ENCODE measurements around the gene PGC. TPM values are rescaled to one million over a fixed set of nuclear protein-coding genes. Genes with fewer than 3 reads are reported as not detected.
A peak's percentile ranks its signal among the peaks of the same experiment; 100 is the strongest.

The PGC gene
- total RNA-seq, 1 experiment from 2014 or later = not detected

DNA sequence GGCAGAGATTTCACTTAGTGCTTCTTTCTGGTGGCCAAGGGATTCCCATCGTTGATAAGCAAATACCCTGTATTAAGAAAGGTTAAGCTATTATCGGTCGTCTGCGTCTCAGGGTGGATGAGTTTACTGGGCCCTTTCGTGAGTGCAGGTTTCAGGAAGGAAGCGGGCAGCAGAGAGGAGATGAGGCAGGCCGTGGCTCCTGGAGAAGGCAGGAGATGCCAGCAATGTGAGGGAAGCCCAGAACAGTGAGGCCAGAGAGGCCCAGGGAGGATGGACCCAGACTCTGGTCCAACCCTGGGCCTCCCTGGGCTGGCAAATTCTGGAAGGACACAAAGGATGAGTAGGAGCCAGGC lies 23.0 kb downstream of the PGC start:
- in situ Hi-C loops (cut with HindIII; ENCODE audit: low pct_unique_long_range_greater_than_20kb, low sequenced_read_pairs) = no loop called here
- DNase-seq (ENCODE audit: low read depth, low spot score) = no peak

- peak; percentile 46 for DNase-seq (ENCODE audit: low read depth, low spot score)
- in situ Hi-C loops (cut with HindIII; ENCODE audit: low pct_unique_long_range_greater_than_20kb, low sequenced_read_pairs) = no loop called here
These were observed 23.5 kb downstream of the PGC start for GRCh38 chr6:41723530-41724227.

- in situ Hi-C loops (cut with HindIII; ENCODE audit: low pct_unique_long_range_greater_than_20kb, low sequenced_read_pairs) = no loop called here
These were observed 24.1 kb downstream of the PGC start for GRCh38 chr6:41722969-41723529.

DNA sequence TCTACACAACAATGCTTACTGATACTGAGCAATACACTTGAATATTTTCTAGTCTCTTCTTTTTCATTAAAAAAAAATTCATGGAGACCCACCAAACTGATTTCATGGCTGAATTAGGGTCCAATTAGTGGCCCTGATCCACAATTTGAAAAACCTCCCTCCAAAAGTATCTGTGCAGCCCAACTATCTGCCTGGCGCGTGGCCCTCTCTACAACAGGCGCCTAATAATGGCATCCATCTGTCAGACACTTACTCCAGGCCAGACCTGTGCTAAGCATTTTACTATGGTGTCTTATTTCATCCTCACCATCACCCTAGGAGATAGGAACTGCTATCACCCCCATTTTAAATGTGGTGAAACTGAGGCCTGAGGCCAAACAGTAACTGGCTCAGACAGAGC lies 25.8 kb downstream of the PGC start:
- in situ Hi-C loops (cut with HindIII; ENCODE audit: low pct_unique_long_range_greater_than_20kb, low sequenced_read_pairs) = no loop called here
- no peak for DNase-seq (ENCODE audit: low read depth, low spot score)

More at GRCh38 chr6:41722969-41723529, 24.1 kb downstream of the PGC start:
- DNase-seq (ENCODE audit: low read depth, low spot score) = no peak

GRCh38 chr6:41720783-41721182 lies 26.4 kb downstream of the PGC start:
- in situ Hi-C loops (cut with HindIII; ENCODE audit: low pct_unique_long_range_greater_than_20kb, low sequenced_read_pairs) = no loop called here
- no peak for DNase-seq (ENCODE audit: low read depth, low spot score)

DNA sequence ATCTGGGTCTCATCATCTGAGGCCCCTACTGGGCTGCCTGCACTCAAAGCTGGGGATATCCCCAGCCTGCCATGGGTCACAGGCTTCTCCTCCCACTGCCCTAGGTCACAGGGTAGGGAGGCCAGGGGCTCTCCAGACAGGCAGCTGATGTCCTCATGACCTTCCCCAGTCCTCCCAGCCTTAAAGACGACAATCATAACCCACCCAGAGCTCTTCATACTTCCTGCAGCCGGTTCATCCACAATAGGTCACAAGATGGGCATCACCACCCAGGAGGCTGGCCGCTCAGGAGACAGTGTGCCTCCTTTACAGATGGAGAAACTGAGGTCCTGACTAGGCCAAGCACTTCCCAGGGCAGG lies 27.0 kb downstream of the PGC start:
- peak; percentile 55 for DNase-seq (ENCODE audit: low read depth, low spot score)

DNA sequence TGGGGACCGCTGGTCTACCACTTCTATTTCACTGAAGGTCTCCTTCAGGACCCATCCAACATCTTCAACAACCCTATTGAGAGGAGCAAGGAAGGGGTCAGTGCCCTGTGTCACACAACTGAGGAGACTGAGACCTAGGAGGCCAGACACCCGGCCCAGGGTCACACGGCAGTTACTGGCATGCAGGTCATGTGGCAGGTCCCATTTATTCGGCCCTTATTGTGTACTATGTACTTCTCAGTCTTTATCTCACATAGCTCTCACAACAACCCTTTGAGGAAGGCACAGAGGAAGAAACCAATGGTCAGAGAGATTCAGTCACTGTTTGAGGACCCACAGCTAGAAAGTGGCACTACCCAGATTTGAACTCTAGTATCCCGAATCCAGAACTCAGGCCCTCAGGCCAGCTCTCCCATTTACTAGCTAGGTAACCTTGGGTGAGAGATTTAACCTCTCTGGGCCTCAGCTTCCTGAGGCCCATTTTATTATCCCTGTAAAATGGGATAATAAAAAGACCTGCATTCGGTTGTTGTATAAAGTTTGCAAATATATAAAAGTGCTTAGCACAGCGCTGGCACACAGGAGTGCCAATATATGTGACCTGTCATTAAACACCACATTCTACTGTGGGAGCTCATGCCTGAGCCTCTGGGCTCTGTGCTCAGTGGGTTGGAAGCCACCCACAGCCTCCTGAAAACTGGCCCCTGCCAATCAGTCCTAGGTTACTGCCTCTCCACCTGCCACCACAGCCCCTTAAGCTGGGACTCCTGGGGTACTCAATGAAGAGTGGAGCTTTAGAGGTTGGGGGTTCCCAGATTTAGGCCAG lies 27.5 kb downstream of the PGC start:
- in situ Hi-C loops (cut with HindIII; ENCODE audit: low pct_unique_long_range_greater_than_20kb, low sequenced_read_pairs) = no loop called here
- no peak for DNase-seq (ENCODE audit: low read depth, low spot score)

More for the DNA sequence above, 27.0 kb downstream of the PGC start:
- in situ Hi-C loops (cut with HindIII; ENCODE audit: low pct_unique_long_range_greater_than_20kb, low sequenced_read_pairs) = no loop called here

GRCh38 chr6:41718828-41719227 lies 28.4 kb downstream of the PGC start:
- no peak for DNase-seq (ENCODE audit: low read depth, low spot score)
- in situ Hi-C loops (cut with HindIII; ENCODE audit: low pct_unique_long_range_greater_than_20kb, low sequenced_read_pairs) = no loop called here

DNA sequence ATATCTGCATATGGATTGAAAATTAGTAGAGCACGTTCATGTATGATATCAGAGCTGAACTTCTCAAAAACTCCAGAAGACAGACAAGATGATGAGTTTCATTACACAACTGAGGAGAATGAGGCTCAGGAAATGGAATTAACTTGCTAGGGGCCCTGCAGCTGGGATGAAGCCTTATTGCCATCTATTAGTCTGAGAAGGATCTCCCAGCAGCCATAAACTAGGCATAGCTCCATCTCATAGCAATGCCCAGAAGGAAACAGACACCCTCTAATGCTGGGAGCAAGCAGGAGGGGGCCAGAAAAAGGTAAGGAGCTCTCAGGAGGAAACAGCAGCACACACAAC lies 29.8 kb downstream of the PGC start:
- in situ Hi-C loops (cut with HindIII; ENCODE audit: low pct_unique_long_range_greater_than_20kb, low sequenced_read_pairs) = no loop called here
- no peak for DNase-seq (ENCODE audit: low read depth, low spot score)

GRCh38 chr6:41716516-41717391 lies 30.4 kb downstream of the PGC start:
- no peak for DNase-seq (ENCODE audit: low read depth, low spot score)
- in situ Hi-C loops (cut with HindIII; ENCODE audit: low pct_unique_long_range_greater_than_20kb, low sequenced_read_pairs) = no loop called here

- in situ Hi-C loops (cut with HindIII; ENCODE audit: low pct_unique_long_range_greater_than_20kb, low sequenced_read_pairs) = no loop called here
These were observed 31.2 kb downstream of the PGC start for GRCh38 chr6:41715795-41716515.

GRCh38 chr6:41714556-41715273 lies 32.5 kb downstream of the PGC start:
- no peak for DNase-seq (ENCODE audit: low read depth, low spot score)
- in situ Hi-C loops (cut with HindIII; ENCODE audit: low pct_unique_long_range_greater_than_20kb, low sequenced_read_pairs) = no loop called here

More at GRCh38 chr6:41715795-41716515, 31.2 kb downstream of the PGC start:
- DNase-seq (ENCODE audit: low read depth, low spot score) = no peak

DNA sequence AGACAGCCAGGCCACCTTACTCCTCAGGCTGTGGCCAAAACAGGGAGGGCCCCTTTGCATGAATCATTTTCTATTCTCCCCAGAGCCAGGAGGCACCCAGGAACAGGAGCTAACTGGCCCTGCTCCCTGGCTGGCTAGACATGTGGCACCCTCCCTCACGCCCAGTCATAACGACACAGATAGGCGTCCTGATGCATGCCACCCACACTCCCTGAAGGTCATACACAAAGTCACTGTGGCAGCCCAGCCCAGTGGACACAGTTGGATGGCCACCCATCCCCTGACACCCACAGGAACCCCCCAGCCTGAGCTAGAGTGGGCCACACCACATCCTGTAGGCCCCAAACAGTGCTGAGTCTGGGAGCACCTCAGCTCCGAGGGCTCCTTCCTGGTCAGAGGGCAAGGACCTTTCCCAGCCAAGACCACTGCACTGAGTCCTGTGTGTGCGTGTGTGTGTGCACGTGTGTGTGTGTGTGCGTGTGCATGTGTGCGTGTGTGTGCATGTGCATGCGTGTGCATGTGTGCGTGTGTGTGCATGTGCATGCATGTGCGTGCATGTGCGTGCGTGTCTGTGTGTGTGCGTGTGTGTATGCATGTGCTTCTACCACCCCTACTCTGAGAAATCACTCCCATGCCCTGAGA lies 33.4 kb downstream of the PGC start:
- in situ Hi-C loops (cut with HindIII; ENCODE audit: low pct_unique_long_range_greater_than_20kb, low sequenced_read_pairs) = no loop called here
- DNase-seq (ENCODE audit: low read depth, low spot score) = no peak

- in situ Hi-C loops (cut with HindIII; ENCODE audit: low pct_unique_long_range_greater_than_20kb, low sequenced_read_pairs) = no loop called here
- no peak for DNase-seq (ENCODE audit: low read depth, low spot score)
These were observed 34.0 kb downstream of the PGC start for GRCh38 chr6:41713159-41713649.

DNA sequence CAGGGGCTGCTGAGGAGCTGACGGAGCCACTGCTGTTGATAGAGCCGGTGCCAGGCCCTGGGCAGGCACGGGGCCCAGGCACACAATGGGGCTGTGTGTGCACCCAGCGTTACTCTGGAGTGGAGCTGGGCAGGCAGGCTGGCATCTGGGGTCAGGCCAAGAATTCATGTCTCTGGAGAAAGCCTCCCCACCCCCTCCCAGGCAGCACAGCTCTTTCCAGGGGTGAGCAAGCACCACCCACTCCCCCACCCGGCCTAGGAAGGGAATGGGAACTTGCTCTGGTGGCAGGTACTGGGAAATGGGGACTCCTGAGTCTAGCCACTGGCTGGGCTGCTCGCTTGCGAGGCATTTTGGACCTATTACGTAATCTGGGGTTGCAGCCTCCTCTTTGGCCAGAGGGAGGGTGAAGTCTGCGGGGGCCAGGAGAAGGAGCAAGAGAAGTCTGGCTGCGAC lies 34.5 kb downstream of the PGC start:
- peak; percentile 49 for DNase-seq (ENCODE audit: low read depth, low spot score)

GRCh38 chr6:41711323-41712038 lies 35.7 kb downstream of the PGC start:
- in situ Hi-C loops (cut with HindIII; ENCODE audit: low pct_unique_long_range_greater_than_20kb, low sequenced_read_pairs) = no loop called here
- no peak for DNase-seq (ENCODE audit: low read depth, low spot score)

More for the DNA sequence above, 34.5 kb downstream of the PGC start:
- in situ Hi-C loops (cut with HindIII; ENCODE audit: low pct_unique_long_range_greater_than_20kb, low sequenced_read_pairs) = no loop called here

Data from SK-MEL-5 (cell line).